IMR-90 (cell line): ENCODE results near the gene SLC35F3.

Source experiments
- BHLHE40 ChIP-seq: fragments of 150-350 bp; IDR thresholded peaks from 2 replicates; pipeline ENCODE4 v1.6.1; 2016; ENCODE audit warnings: mild to moderate bottlenecking, low read depth, low read length
- CEBPB ChIP-seq: IDR thresholded peaks from 2 replicates; pipeline ENCODE4 v1.6.1; 2012; ENCODE audit warnings: low read depth, low read length, improper control_type of control experiment
- CHD1 ChIP-seq: IDR thresholded peaks from 2 replicates; pipeline ENCODE4 v1.6.1; 2012; ENCODE audit warnings: low read depth, low read length, improper control_type of control experiment
- CTCF ChIP-seq: conservative IDR thresholded peaks from 2 replicates; pipeline ENCODE4 v1.5.1; 2012; ENCODE audit warnings: mild to moderate bottlenecking, low read depth, low read length, improper control_type of control experiment
- MAFK ChIP-seq: IDR thresholded peaks from 2 replicates; pipeline ENCODE4 v1.6.1; 2012; ENCODE audit warnings: low read depth, low read length, improper control_type of control experiment
- MAZ ChIP-seq: IDR thresholded peaks from 2 replicates; pipeline ENCODE4 v1.6.1; 2012; ENCODE audit warnings: low read depth, mild to moderate bottlenecking, low read length, improper control_type of control experiment, moderate library complexity, borderline replicate concordance
- MXI1 ChIP-seq: IDR thresholded peaks from 2 replicates; pipeline ENCODE4 v1.6.1; 2012; ENCODE audit warnings: low read depth, mild to moderate bottlenecking, low read length, moderate library complexity, borderline replicate concordance
- POLR2A ChIP-seq: IDR thresholded peaks from 2 replicates; pipeline ENCODE4 v1.6.1; 2012; ENCODE audit warnings: mild to moderate bottlenecking, low read depth, low read length
- RAD21 ChIP-seq: IDR thresholded peaks from 2 replicates; pipeline ENCODE4 v1.6.1; 2012; ENCODE audit warnings: low read length, improper control_type of control experiment
- RCOR1 ChIP-seq: IDR thresholded peaks from 2 replicates; pipeline ENCODE4 v1.6.1; 2012; ENCODE audit warnings: mild to moderate bottlenecking, low read length, improper control_type of control experiment; ENCODE audit not compliant: insufficient replicate concordance
- RFX5 ChIP-seq: IDR thresholded peaks from 2 replicates; pipeline ENCODE4 v1.8.0; 2012; ENCODE audit warnings: low read depth, mild to moderate bottlenecking, low read length, moderate library complexity
- SMC3 ChIP-seq: fragments of 150-350 bp; IDR thresholded peaks from 2 replicates; pipeline ENCODE4 v1.6.1; 2016; ENCODE audit warnings: low read depth, mild to moderate bottlenecking, antibody characterized with exemption, low read length, moderate library complexity
- USF2 ChIP-seq: fragments of 150-350 bp; IDR thresholded peaks from 2 replicates; pipeline ENCODE4 v1.6.1; 2017; ENCODE audit warnings: mild to moderate bottlenecking, antibody characterized with exemption, low read length, low read depth

GRCh38 chr1:234234199-234234598 is 329.7 kb downstream of the SLC35F3 start:
- no peak for TF ChIP-seq RCOR1
- TF ChIP-seq CTCF = no peak
- no peak for TF ChIP-seq USF2
- no peak for TF ChIP-seq RFX5
- TF ChIP-seq MAZ = no peak
- no peak for TF ChIP-seq POLR2A
- TF ChIP-seq RAD21 = no peak
- no peak for TF ChIP-seq SMC3
- no peak for TF ChIP-seq MXI1
- TF ChIP-seq CHD1 = no peak
- no peak for TF ChIP-seq CEBPB
- no peak for TF ChIP-seq MAFK
- no peak for TF ChIP-seq BHLHE40
